Measurements from ENCODE around the gene ORC3. TPM values are rescaled to one million over a fixed set of nuclear protein-coding genes. Genes with fewer than 3 reads are reported as not detected.
A peak's percentile ranks its signal among the peaks of the same experiment; 100 is the strongest.

ORC3 gene
- 35.1 TPM for polyA plus RNA-seq (2012; ENCODE audit: missing spikeins)

DNA sequence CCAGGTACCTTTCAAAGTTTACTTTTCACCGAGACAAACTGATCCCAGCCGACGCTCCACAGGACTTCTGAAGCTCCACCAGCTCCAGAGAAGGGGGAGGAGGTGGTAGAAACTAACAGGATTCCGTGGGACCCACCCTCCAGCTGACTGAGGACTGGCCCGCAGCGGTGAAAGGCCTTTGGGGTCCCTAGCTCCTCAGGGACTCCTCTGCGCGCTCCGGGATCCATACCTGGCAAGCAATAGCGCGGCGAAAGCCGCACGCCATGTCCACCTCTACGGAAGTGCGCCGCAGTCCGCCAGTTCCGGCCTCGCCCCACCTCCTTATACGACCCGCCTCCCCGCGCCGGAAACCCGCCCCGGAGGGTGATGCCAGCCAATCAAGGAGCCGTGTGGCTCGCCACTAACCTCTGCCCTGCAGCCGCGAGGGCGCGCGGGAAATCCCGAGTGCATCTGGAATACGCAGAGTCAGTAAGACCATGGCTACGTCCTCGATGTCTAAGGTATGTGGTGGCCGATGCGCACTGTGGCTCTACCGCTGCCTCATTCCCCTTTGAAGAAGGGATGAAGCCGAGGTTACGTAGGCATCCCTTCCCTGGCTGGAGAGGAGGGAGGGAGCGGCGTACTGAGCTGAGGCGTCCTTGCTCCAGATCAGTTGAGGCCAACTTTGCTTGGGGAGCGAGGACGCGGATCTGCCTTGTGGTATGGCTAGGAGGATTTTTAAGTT lies at the start of gene ORC3, which contains the start of gene RARS2:
Gene ORC3 (plus strand): TSS at position 443 of the 724 bp plus-strand sequence. CDS start 34 bp downstream, at position 477.
Gene RARS2 (minus strand): TSS at position 295 of the 724 bp plus-strand sequence. CDS start 30 bp downstream, at position 265.
- DNase-seq (ENCODE audit: insufficient read length) = peak; percentile 89
- peak; percentile 98 for FAIRE-seq
- peak; percentile 90 for TF ChIP-seq POLR2A (IDR thresholded peaks at IDR 0.05; ENCODE audit: low read depth, low read length)
- peak; percentile 70 for TF ChIP-seq TAF1 (IDR thresholded peaks at IDR 0.05; ENCODE audit: borderline replicate concordance, low read depth, low read length)
- TF ChIP-seq POLR2AphosphoS5 (IDR thresholded peaks at IDR 0.05; ENCODE audit: low read depth, low read length) = peak; percentile 95

DNA sequence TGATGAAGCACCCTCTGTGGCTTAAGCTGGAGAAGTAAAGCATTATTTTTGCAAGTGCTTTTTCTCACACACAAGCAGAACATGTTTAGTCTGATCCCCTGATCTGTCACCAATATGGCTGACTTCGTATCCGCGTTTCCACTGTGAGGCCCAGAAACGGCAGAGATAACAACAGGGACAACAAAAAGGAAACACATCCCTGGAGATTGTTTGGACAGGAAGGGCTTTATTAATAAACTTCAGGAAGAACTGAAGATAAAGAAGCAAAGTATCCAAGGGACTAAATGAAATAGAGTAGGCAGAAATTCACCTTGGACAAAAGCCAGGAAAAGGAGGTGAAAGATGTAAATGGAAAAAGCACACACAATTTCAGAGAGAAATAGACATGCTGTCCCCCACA lies 49.4 kb upstream of the ORC3 start:
- DNase-seq (ENCODE audit: insufficient read length) = no peak
- no peak for FAIRE-seq
- TF ChIP-seq TAF1 (IDR thresholded peaks at IDR 0.05; ENCODE audit: borderline replicate concordance, low read depth, low read length) (no peak), POLR2AphosphoS5 (IDR thresholded peaks at IDR 0.05; ENCODE audit: low read depth, low read length) (no peak), POLR2A (IDR thresholded peaks at IDR 0.05; ENCODE audit: low read depth, low read length) (no peak)

DNA sequence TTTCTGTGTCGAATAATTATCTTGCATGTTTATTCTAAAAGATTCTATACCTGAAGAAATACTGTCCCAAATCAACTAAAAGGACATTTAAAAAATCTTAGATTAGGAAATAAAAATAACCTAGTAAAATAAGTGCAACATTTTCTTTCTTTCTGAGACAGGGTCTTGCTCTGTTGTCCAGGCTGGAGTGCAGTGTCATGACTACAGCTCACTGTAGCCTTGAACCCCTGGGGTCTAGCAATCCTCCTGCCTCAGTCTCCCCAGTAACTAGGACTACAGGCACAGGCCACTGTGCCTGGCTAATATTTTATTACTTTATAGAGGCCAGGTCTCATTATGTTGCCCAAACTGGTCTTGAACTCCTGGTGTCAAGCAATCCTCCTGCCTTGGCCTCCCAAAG lies 48.9 kb upstream of the ORC3 start:
- FAIRE-seq (no peak), DNase-seq (ENCODE audit: insufficient read length) (no peak)
- TF ChIP-seq TAF1 (IDR thresholded peaks at IDR 0.05; ENCODE audit: borderline replicate concordance, low read depth, low read length) (no peak), POLR2AphosphoS5 (IDR thresholded peaks at IDR 0.05; ENCODE audit: low read depth, low read length) (no peak), POLR2A (IDR thresholded peaks at IDR 0.05; ENCODE audit: low read depth, low read length) (no peak)

DNA sequence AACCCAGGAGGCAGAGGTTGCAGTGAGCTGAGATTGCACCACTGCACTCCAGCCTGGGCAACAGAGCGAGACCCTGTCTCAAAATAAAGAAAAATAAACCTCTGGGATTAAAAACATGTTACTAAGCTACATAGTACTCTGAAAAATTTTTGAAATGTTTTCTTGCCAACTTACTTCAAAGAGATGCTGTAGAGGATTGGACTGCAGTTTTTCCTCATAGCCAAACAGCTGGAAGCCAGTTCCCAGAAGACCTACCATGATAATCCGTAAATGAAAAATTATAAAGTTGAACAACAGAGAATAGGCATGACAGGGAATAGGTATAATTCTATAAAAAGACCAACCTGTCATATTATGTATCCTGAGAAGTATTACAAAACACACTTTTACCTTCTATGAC lies 48.2 kb upstream of the ORC3 start:
- FAIRE-seq = no peak
- no peak for TF ChIP-seq TAF1 (IDR thresholded peaks at IDR 0.05; ENCODE audit: borderline replicate concordance, low read depth, low read length)
- no peak for TF ChIP-seq POLR2AphosphoS5 (IDR thresholded peaks at IDR 0.05; ENCODE audit: low read depth, low read length)
- TF ChIP-seq POLR2A (IDR thresholded peaks at IDR 0.05; ENCODE audit: low read depth, low read length) = no peak
- DNase-seq (ENCODE audit: insufficient read length) = no peak

DNA sequence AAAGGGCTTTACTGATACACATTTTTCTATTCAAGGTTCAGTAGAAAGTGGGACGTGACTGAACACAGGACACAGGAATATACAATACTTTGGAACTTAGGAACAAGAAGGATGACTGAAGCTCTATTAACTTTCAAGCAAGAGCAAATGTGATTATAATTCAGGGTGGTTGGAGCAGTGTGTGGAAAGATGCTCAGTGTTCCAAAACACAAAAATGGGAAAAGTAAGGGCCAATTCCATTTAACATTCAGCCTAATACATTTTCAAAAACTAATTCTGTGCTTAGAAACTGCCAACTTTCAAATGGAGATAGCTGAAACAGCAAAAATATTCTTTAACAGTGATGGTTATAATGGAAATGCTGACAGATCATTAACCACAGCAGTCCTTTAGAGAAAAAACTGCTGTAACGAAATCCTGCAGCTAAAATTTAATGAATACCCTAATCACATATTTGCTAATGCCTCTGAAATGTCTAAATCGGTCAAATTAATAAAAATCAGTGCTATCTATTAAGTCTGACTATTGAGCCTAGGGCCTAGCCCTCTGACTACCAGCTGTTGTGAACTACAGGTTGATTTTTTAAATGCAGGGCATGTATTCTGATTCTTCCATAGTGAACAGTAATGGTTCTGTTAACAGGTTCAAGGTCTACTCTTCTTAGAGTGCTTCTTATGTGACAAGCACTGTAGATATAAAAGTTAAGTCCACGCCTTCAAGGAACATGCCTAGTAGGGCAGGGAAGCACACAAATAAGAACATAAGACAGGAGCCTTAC lies 46.0 kb upstream of the ORC3 start:
- TF ChIP-seq TAF1 (IDR thresholded peaks at IDR 0.05; ENCODE audit: borderline replicate concordance, low read depth, low read length) (no peak), POLR2A (IDR thresholded peaks at IDR 0.05; ENCODE audit: low read depth, low read length) (no peak), POLR2AphosphoS5 (IDR thresholded peaks at IDR 0.05; ENCODE audit: low read depth, low read length) (no peak)
- no peak for FAIRE-seq
- no peak for DNase-seq (ENCODE audit: insufficient read length)

DNA sequence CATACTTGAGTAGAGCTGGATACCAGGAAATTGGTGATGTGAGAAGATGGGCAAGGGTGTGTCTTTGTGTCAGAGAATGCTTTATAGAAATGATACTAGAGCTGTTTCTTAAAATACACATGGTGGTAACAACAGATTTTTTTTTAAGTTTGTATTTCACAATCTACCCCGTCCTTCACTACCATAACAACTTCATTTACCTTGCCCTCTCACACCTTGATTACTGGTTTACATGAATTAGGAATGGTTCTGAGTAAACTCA lies 45.5 kb upstream of the ORC3 start:
- DNase-seq (ENCODE audit: insufficient read length) = no peak
- no peak for FAIRE-seq
- TF ChIP-seq TAF1 (IDR thresholded peaks at IDR 0.05; ENCODE audit: borderline replicate concordance, low read depth, low read length) = no peak
- no peak for TF ChIP-seq POLR2AphosphoS5 (IDR thresholded peaks at IDR 0.05; ENCODE audit: low read depth, low read length)
- TF ChIP-seq POLR2A (IDR thresholded peaks at IDR 0.05; ENCODE audit: low read depth, low read length) = no peak

DNA sequence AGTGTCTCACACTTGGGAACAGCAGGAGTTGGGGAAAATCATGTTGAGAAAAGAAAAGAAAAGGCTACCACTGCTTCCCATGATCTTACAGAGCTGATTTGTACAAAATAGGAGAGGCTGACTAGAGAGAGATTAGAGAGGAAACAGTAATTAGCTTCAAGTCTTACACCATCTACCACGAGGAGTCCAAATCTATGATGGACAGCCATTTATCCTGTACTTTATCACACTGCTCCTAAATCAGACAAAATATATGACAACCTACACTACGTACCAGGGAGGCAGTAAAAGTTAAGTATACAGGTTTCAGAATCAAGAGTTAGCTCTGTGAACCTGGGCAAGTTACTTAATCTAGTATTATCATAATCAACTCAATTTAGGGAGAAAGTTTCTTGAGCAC lies 38.1 kb upstream of the ORC3 start:
- DNase-seq (ENCODE audit: insufficient read length) = no peak
- TF ChIP-seq TAF1 (IDR thresholded peaks at IDR 0.05; ENCODE audit: borderline replicate concordance, low read depth, low read length) (no peak), POLR2AphosphoS5 (IDR thresholded peaks at IDR 0.05; ENCODE audit: low read depth, low read length) (no peak), POLR2A (IDR thresholded peaks at IDR 0.05; ENCODE audit: low read depth, low read length) (no peak)
- no peak for FAIRE-seq

DNA sequence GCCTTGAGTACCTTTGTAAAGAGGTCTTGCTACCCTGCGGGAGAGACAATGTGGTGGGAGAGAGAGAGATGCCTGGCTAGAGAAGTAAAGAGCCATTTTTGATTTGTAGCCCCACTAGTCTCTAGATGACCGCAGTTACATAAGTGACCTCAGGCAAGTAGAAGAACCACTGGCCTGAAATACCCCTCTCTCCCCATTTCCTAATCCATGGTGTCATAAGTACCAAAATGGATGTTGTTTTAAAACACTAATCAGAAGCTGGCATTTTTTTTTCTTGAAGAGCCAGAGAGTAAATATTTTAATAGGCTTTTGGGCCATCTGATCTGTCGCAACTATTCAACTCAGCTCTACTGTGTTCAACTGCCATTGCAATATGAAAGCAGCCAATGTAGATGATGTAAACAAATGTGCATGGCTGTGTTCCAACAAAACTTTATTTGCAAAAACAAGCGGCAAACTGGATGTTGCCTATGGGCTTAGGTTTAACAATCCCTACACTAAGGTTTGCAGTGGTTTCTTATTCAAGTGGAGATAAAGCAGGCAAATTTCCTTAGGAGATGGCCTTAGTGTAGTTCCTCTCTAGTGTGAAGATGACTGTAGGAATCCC lies 36.7 kb upstream of the ORC3 start:
- TF ChIP-seq TAF1 (IDR thresholded peaks at IDR 0.05; ENCODE audit: borderline replicate concordance, low read depth, low read length) = no peak
- no peak for TF ChIP-seq POLR2A (IDR thresholded peaks at IDR 0.05; ENCODE audit: low read depth, low read length)
- no peak for TF ChIP-seq POLR2AphosphoS5 (IDR thresholded peaks at IDR 0.05; ENCODE audit: low read depth, low read length)
- DNase-seq (ENCODE audit: insufficient read length) (no peak), FAIRE-seq (peak; percentile 14)

DNA sequence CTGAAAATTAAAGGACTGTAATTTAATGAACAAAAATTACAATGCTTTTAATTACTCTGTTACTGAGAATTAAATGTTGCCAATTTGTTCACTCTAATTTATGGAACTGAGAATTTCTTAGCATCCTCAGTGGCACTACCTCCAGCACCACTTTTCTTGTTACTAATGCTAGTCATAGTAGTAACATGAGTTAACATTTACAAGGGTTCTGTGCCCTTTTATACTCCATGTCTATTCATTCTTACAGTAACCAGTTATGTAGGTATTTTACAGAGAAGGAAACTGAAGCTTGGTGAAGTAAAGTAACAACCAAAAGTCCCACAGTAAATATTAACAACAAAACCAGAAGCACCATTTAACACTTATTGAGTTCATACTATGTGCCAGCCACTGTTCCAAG lies 34.4 kb upstream of the ORC3 start:
- TF ChIP-seq POLR2AphosphoS5 (IDR thresholded peaks at IDR 0.05; ENCODE audit: low read depth, low read length) = no peak
- TF ChIP-seq POLR2A (IDR thresholded peaks at IDR 0.05; ENCODE audit: low read depth, low read length) = no peak
- TF ChIP-seq TAF1 (IDR thresholded peaks at IDR 0.05; ENCODE audit: borderline replicate concordance, low read depth, low read length) = no peak
- DNase-seq (ENCODE audit: insufficient read length) = no peak
- FAIRE-seq = no peak

DNA sequence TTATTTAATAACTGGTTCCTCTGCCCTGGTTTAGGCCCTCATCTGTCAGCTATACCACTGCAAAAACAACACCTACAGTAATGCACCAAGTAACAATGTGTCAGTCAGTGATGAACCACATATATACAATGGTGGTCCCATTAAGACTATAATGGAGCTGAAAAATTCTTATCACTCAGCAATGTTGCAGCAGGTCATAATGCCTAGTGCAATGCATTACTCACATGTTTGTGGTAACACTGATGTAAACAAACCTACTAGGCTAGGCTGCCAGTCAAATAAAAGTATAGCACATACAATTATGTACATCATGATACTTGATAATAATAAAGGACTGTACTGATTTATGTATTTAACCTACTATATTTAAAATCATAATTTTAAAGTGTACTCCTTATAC lies 31.5 kb upstream of the ORC3 start:
- no peak for DNase-seq (ENCODE audit: insufficient read length)
- FAIRE-seq = no peak
- no peak for TF ChIP-seq POLR2A (IDR thresholded peaks at IDR 0.05; ENCODE audit: low read depth, low read length)
- TF ChIP-seq TAF1 (IDR thresholded peaks at IDR 0.05; ENCODE audit: borderline replicate concordance, low read depth, low read length) = no peak
- TF ChIP-seq POLR2AphosphoS5 (IDR thresholded peaks at IDR 0.05; ENCODE audit: low read depth, low read length) = no peak

DNA sequence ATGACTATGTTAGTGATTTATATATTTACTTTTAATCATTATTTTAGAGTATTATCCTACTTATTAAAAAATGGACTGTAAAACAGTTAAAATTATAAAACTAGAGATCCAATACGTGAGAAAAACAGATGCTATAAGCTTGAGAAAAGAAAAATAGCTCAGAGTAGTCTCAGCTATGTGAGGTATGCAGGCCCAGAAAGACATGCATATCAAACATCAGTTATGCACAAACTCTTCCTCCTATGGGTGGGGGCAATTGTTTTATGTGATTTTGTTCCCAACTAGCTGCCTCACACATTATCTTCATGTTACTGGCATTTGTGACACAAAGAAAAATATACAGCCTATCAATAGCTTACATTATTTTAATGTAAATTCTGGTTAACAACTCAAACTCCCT lies 28.9 kb upstream of the ORC3 start:
- no peak for DNase-seq (ENCODE audit: insufficient read length)
- no peak for TF ChIP-seq POLR2A (IDR thresholded peaks at IDR 0.05; ENCODE audit: low read depth, low read length)
- no peak for TF ChIP-seq POLR2AphosphoS5 (IDR thresholded peaks at IDR 0.05; ENCODE audit: low read depth, low read length)
- TF ChIP-seq TAF1 (IDR thresholded peaks at IDR 0.05; ENCODE audit: borderline replicate concordance, low read depth, low read length) = no peak
- FAIRE-seq = no peak

Data from GM12892 (cell line).